ENCODE results near the gene TSPAN18.

TSPAN18 gene

DNA sequence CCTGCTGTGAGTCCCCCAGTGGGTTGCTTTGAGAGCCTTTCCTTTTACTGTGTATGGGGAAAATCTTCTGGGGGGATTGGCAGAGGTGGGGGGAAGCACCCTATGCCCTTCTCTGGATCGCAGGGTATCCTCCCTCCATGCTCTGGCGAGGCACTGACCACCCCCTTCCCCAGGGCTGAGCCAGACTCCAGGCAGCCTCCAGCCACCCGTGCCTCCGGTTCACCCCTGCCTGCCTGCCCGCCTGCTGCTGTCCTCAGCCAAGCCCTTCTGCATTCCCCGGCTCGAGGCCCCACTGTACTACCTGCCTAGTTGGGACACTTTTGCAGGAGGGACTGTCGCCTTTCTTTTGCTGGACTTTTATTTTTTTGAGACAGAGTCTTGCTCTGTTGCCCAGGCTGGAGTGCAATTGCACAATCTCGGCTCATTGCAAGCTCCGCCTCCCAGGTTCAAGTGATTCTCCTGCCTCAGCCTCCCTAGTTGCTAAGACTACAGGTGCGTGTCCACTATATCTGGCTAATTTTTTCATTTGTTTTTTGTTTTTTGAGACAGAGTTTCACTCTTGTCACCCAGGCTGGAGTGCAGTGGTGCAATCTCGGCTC lies 247.7 kb downstream of the TSPAN18 start:
- peak overlapping the region in 1 of 2 experiments; percentile 61 for H2BK12ac ChIP-seq (ENCODE audit: low read length in 2 of 2)

DNA sequence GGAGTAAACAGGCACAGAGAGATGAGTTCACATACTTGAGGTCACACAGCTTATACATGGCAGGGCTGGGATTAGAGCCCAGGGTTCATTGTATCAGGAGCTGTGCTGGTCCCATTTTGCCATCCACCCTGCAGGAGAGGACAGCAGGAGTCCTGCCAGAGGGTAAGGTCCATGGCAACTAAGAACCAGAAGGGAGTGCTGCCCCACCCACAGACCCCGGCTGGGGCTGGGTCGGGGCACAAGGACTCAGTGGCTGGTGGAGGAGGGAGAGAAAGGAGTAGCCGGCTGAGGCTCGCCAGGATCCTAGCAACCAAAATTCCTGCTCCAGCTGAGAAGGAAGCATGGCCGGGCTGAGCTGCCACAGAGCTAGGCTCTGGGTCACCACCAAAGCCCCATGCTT lies 249.8 kb downstream of the TSPAN18 start:
- no peak for DNase-seq
- Histone ChIP-seq H2AK5ac (ENCODE audit: low read length, severe bottlenecking) (no peak overlapping the region), H3K9ac (ENCODE audit: low read length) (no peak overlapping the region), H3K4me2 (ENCODE audit: low read length, poor library complexity, severe bottlenecking) (no peak overlapping the region), H3K18ac (ENCODE audit: low read depth in 1 of 2, low read length in 2 of 2) (peak overlapping the region; percentile 25 to 78), H3K27ac (ENCODE audit: low read length, poor library complexity, severe bottlenecking) (no peak overlapping the region), H4K91ac (ENCODE audit: low read length) (peak overlapping the region; percentile 62), H2BK5ac (ENCODE audit: low read depth, low read length, poor library complexity, severe bottlenecking) (no peak overlapping the region), H2AFZ (ENCODE audit: low read depth, low read length) (no peak overlapping the region), H3K36me3 (ENCODE audit: control insufficient read depth in 1 of 2, insufficient read depth in 2 of 2, low read depth in 1 of 2, low read length in 2 of 2) (no peaks in the 10 kb centered on the region), H3K27me3 (ENCODE audit: control insufficient read depth in 1 of 2, insufficient read depth in 1 of 2, low read length in 2 of 2) (peaks cover 29 to 64% of the 10 kb centered on the region in 2 experiments), H3K4me3 (ENCODE audit: insufficient read depth in 1 of 2, low read depth in 1 of 2, low read length in 2 of 2) (no peak overlapping the region), H3K14ac (ENCODE audit: low read length in 2 of 2) (no peak overlapping the region), H3K4me1 (ENCODE audit: control insufficient read depth, insufficient read depth, low read depth, low read length) (peaks cover 15% of the 10 kb centered on the region), H3K79me1 (replicated peaks; ENCODE audit: low read length, poor library complexity, severe bottlenecking) (no peaks in the 10 kb centered on the region), H4K8ac (ENCODE audit: low read length) (peak overlapping the region; percentile 73), H2BK15ac (ENCODE audit: low read depth, poor library complexity, severe bottlenecking) (peak overlapping the region; percentile 70), H2BK12ac (ENCODE audit: low read length in 2 of 2) (peak overlapping the region; percentile 9 to 22), H3K23ac (ENCODE audit: low read length in 2 of 2) (no peak overlapping the region), H2BK120ac (ENCODE audit: low read depth, low read length) (no peak overlapping the region), H3K4ac (ENCODE audit: low read depth in 1 of 2, low read length in 2 of 2) (peak overlapping the region in 1 of 2 experiments; percentile 57), H3K9me3 (ENCODE audit: control insufficient read depth, low read length) (no peaks in the 10 kb centered on the region)
- 68% methylated on average over 5 of the region's 5 CpGs for WGBS

More for the DNA sequence above, 247.7 kb downstream of the TSPAN18 start:
- no peaks in the 10 kb centered on the region for H3K79me1 ChIP-seq (replicated peaks; ENCODE audit: low read length, poor library complexity, severe bottlenecking)
- no peak overlapping the region for H3K9ac ChIP-seq (ENCODE audit: low read length)
- H3K4me3 ChIP-seq (ENCODE audit: insufficient read depth in 1 of 2, low read depth in 1 of 2, low read length in 2 of 2): no peak overlapping the region
- no peak for DNase-seq
- no peak overlapping the region for H2AFZ ChIP-seq (ENCODE audit: low read depth, low read length)
- no peak overlapping the region for H3K4me2 ChIP-seq (ENCODE audit: low read length, poor library complexity, severe bottlenecking)
- no peak overlapping the region for H4K8ac ChIP-seq (ENCODE audit: low read length)
- H3K23ac ChIP-seq (ENCODE audit: low read length in 2 of 2): peak overlapping the region in 1 of 2 experiments; percentile 23
- no peak overlapping the region for H2BK5ac ChIP-seq (ENCODE audit: low read depth, low read length, poor library complexity, severe bottlenecking)
- H2BK120ac ChIP-seq (ENCODE audit: low read depth, low read length): no peak overlapping the region
- H3K27ac ChIP-seq (ENCODE audit: low read length, poor library complexity, severe bottlenecking): no peak overlapping the region
- no peaks in the 10 kb centered on the region for H3K9me3 ChIP-seq (ENCODE audit: control insufficient read depth, low read length)
- WGBS: 93% methylated on average over 12 of the region's 12 CpGs
- H4K91ac ChIP-seq (ENCODE audit: low read length): peak overlapping the region; percentile 85
- peak overlapping the region; percentile 6 for H2BK15ac ChIP-seq (ENCODE audit: low read depth, poor library complexity, severe bottlenecking)
- no peak overlapping the region for H2AK5ac ChIP-seq (ENCODE audit: low read length, severe bottlenecking)
- no peaks in the 10 kb centered on the region for H3K36me3 ChIP-seq (ENCODE audit: control insufficient read depth in 1 of 2, insufficient read depth in 2 of 2, low read depth in 1 of 2, low read length in 2 of 2)
- no peak overlapping the region for H3K18ac ChIP-seq (ENCODE audit: low read depth in 1 of 2, low read length in 2 of 2)
- H3K14ac ChIP-seq (ENCODE audit: low read length in 2 of 2): no peak overlapping the region
- peaks cover 13% of the 10 kb centered on the region for H3K4me1 ChIP-seq (ENCODE audit: control insufficient read depth, insufficient read depth, low read depth, low read length)
- no peak overlapping the region for H3K4ac ChIP-seq (ENCODE audit: low read depth in 1 of 2, low read length in 2 of 2)
- H3K27me3 ChIP-seq (ENCODE audit: control insufficient read depth in 1 of 2, insufficient read depth in 1 of 2, low read length in 2 of 2): peaks cover 32 to 63% of the 10 kb centered on the region in 2 experiments

DNA sequence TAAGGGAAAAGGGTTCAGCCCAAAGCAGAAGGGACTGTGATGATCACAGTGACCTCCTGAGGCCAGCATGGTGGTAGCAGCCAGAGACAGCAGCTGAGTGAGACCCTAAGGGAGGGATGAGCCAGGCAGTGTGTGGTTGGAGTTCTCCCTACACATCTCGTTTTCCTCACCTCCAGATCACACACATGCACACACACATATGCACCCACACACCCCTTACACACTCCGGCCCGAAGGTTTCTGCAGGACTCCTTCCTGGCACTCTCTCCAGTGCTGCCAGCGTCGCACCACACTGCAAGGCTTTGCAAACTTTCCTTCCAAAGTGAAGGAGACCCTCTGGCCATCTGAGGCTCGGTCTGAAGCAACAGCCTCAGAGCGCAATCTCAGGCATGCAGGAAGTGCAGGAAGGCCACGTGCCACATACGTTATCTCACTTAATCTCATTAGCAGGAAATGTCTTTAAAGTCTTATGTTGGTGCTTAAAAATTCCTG lies 250.8 kb downstream of the TSPAN18 start:
- Histone ChIP-seq H3K27ac (ENCODE audit: low read length, poor library complexity, severe bottlenecking) (no peak overlapping the region), H4K91ac (ENCODE audit: low read length) (peak overlapping the region; percentile 34), H2AK5ac (ENCODE audit: low read length, severe bottlenecking) (no peak overlapping the region), H3K36me3 (ENCODE audit: control insufficient read depth in 1 of 2, insufficient read depth in 2 of 2, low read depth in 1 of 2, low read length in 2 of 2) (no peaks in the 10 kb centered on the region), H3K4me1 (ENCODE audit: control insufficient read depth, insufficient read depth, low read depth, low read length) (peaks cover 15% of the 10 kb centered on the region), H3K4ac (ENCODE audit: low read depth in 1 of 2, low read length in 2 of 2) (peak overlapping the region in 1 of 2 experiments; percentile 77), H2BK120ac (ENCODE audit: low read depth, low read length) (no peak overlapping the region), H2AFZ (ENCODE audit: low read depth, low read length) (peak overlapping the region; percentile 66), H2BK12ac (ENCODE audit: low read length in 2 of 2) (peak overlapping the region in 1 of 2 experiments; percentile 87), H3K18ac (ENCODE audit: low read depth in 1 of 2, low read length in 2 of 2) (peak overlapping the region; percentile 55 to 91), H3K23ac (ENCODE audit: low read length in 2 of 2) (no peak overlapping the region), H3K9me3 (ENCODE audit: control insufficient read depth, low read length) (no peaks in the 10 kb centered on the region), H3K79me1 (replicated peaks; ENCODE audit: low read length, poor library complexity, severe bottlenecking) (no peaks in the 10 kb centered on the region), H4K8ac (ENCODE audit: low read length) (peak overlapping the region; percentile 49), H3K4me2 (ENCODE audit: low read length, poor library complexity, severe bottlenecking) (no peak overlapping the region), H3K9ac (ENCODE audit: low read length) (no peak overlapping the region), H2BK5ac (ENCODE audit: low read depth, low read length, poor library complexity, severe bottlenecking) (no peak overlapping the region), H3K14ac (ENCODE audit: low read length in 2 of 2) (peak overlapping the region in 1 of 2 experiments; percentile 71), H2BK15ac (ENCODE audit: low read depth, poor library complexity, severe bottlenecking) (no peak overlapping the region), H3K27me3 (ENCODE audit: control insufficient read depth in 1 of 2, insufficient read depth in 1 of 2, low read length in 2 of 2) (peaks cover 24 to 59% of the 10 kb centered on the region in 2 experiments), H3K4me3 (ENCODE audit: insufficient read depth in 1 of 2, low read depth in 1 of 2, low read length in 2 of 2) (no peak overlapping the region)
- 32% methylated on average over 7 of the region's 9 CpGs for WGBS
- DNase-seq: peak; percentile 51

DNA sequence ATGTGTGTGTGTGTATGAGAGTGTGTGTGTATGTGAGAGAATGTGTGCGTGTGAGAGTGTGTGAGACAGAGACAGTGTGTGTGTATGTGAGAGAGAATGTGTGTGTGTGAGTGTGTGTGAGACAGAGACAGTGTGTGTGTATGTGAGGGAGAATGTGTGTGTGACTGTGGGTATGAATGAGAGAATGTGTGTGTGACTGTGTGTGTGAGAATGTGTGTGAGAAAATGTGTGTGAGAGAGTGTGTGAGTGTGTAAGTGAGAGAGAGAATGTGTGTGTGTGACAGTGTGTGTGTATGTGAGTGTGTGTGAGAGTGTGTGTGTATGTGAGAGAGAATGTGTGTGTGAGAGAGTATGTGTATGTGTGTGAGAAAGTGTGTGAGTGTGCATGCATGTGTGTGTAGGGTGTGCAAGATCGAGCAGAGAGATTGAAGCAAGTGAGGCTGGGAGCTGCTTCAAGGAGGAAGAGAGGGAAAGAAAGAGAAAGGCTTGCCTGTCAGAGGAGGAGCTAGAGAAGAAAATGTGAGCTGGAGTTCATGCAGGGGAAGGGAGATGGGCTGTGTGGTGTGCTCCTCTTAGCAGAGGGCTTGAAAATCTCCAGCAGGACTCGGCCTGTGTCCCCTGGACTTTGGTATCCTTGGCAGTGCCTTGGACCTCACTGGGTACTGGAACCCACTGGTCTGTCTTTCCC lies 251.7 kb downstream of the TSPAN18 start:
- no peak overlapping the region for H3K4me3 ChIP-seq (ENCODE audit: insufficient read depth in 1 of 2, low read depth in 1 of 2, low read length in 2 of 2)

More for the DNA sequence above, 251.7 kb downstream of the TSPAN18 start:
- Histone ChIP-seq H2BK5ac (ENCODE audit: low read depth, low read length, poor library complexity, severe bottlenecking) (no peak overlapping the region), H3K14ac (ENCODE audit: low read length in 2 of 2) (peak overlapping the region in 1 of 2 experiments; percentile 94), H3K36me3 (ENCODE audit: control insufficient read depth in 1 of 2, insufficient read depth in 2 of 2, low read depth in 1 of 2, low read length in 2 of 2) (no peaks in the 10 kb centered on the region), H4K91ac (ENCODE audit: low read length) (peak overlapping the region; percentile 95), H2AK5ac (ENCODE audit: low read length, severe bottlenecking) (no peak overlapping the region), H3K9me3 (ENCODE audit: control insufficient read depth, low read length) (no peaks in the 10 kb centered on the region), H2BK12ac (ENCODE audit: low read length in 2 of 2) (peak overlapping the region; percentile 78 to 97), H3K18ac (ENCODE audit: low read depth in 1 of 2, low read length in 2 of 2) (peak overlapping the region; percentile 81 to 87), H3K4ac (ENCODE audit: low read depth in 1 of 2, low read length in 2 of 2) (peak overlapping the region; percentile 42 to 64), H3K79me1 (replicated peaks; ENCODE audit: low read length, poor library complexity, severe bottlenecking) (no peaks in the 10 kb centered on the region), H3K27ac (ENCODE audit: low read length, poor library complexity, severe bottlenecking) (no peak overlapping the region), H4K8ac (ENCODE audit: low read length) (peak overlapping the region; percentile 89), H2AFZ (ENCODE audit: low read depth, low read length) (peak overlapping the region; percentile 36), H3K4me1 (ENCODE audit: control insufficient read depth, insufficient read depth, low read depth, low read length) (peaks cover 15% of the 10 kb centered on the region), H2BK120ac (ENCODE audit: low read depth, low read length) (peak overlapping the region; percentile 24), H3K27me3 (ENCODE audit: control insufficient read depth in 1 of 2, insufficient read depth in 1 of 2, low read length in 2 of 2) (peaks cover 21 to 55% of the 10 kb centered on the region in 2 experiments), H3K9ac (ENCODE audit: low read length) (no peak overlapping the region), H3K4me2 (ENCODE audit: low read length, poor library complexity, severe bottlenecking) (no peak overlapping the region), H2BK15ac (ENCODE audit: low read depth, poor library complexity, severe bottlenecking) (peak overlapping the region; percentile 4), H3K23ac (ENCODE audit: low read length in 2 of 2) (no peak overlapping the region)
- 70% methylated on average over 3 of the region's 3 CpGs for WGBS
- DNase-seq: peak; percentile 36

All from mesenchymal stem cell (in vitro differentiated cells and primary cell).